Osteoblast (primary cell): ENCODE data around the gene TM4SF1. TPM values are rescaled to one million over a fixed set of nuclear protein-coding genes. Genes with fewer than 3 reads are reported as not detected.

Experiments
- DNase-seq: peaks from one replicate; pipeline ENCODE4 v3.0.0; 2011; ENCODE audit warnings: low spot score, mixed read lengths; ENCODE audit not compliant: insufficient read length; ENCODE audit errors: missing footprints
- H2AFZ ChIP-seq: 2 replicates; pipeline ENCODE4 v1.6.0; 2011; ENCODE audit warnings: mild to moderate bottlenecking, low read length
- H3K27ac ChIP-seq: 2 replicates; pipeline ENCODE4 v1.5.1; 2011; ENCODE audit warnings: mild to moderate bottlenecking, low read depth, low read length, moderate library complexity
- H3K27me3 ChIP-seq: 2 replicates; pipeline ENCODE4 v1.6.0; 2012; ENCODE audit warnings: mild to moderate bottlenecking, control low read depth, inconsistent platforms, low read length, moderate library complexity; ENCODE audit not compliant: insufficient read depth
- H3K36me3 ChIP-seq: 2 replicates; pipeline ENCODE4 v1.5.1; 2011; ENCODE audit warnings: mild to moderate bottlenecking, low read length, control low read depth, moderate library complexity; ENCODE audit not compliant: insufficient read depth
- H3K4me1 ChIP-seq: 2 replicates; pipeline ENCODE4 v1.5.1; 2011; ENCODE audit warnings: mild to moderate bottlenecking, low read length, control low read depth, moderate library complexity; ENCODE audit not compliant: insufficient read depth
- H3K4me2 ChIP-seq: 2 replicates; pipeline ENCODE4 v1.6.0; 2011; ENCODE audit warnings: mild to moderate bottlenecking, low read length; ENCODE audit not compliant: insufficient read depth
- H3K4me3 ChIP-seq: fragments of 200-600 bp; sonication (generic); 3 replicates; pipeline ENCODE4 v1.5.1; 2012; ENCODE audit warnings: mild to moderate bottlenecking, low read length, inconsistent platforms; ENCODE audit not compliant: insufficient read depth
- H3K79me2 ChIP-seq: 2 replicates; pipeline ENCODE4 v1.6.0; 2012; ENCODE audit warnings: mild to moderate bottlenecking, low read length, control low read depth, inconsistent platforms; ENCODE audit not compliant: insufficient read depth
- H3K9me3 ChIP-seq: 2 replicates; pipeline ENCODE4 v1.5.1; 2011; ENCODE audit warnings: low read depth, low read length, control low read depth
- H4K20me1 ChIP-seq: 2 replicates; pipeline ENCODE4 v1.6.0; 2012; ENCODE audit warnings: mild to moderate bottlenecking, low read length, control low read depth; ENCODE audit not compliant: insufficient read depth
- CTCF ChIP-seq: IDR thresholded peaks from 2 replicates; pipeline ENCODE4 v1.5.1; 2011; ENCODE audit warnings: mild to moderate bottlenecking, low read depth, low read length, moderate library complexity; ENCODE audit errors: extremely low read depth
- total RNA-seq: library from RNA; depleted of rRNA; stranded (reverse); fragments of >200 nt; gene quantifications from 2 replicates; pipeline ENCODE4 v1.2.3, GENCODE V29; 2012

The TM4SF1 gene
- total RNA-seq, 1 donor: 210 TPM

GRCh38 chr3:149366941-149367840 is 10.3 kb downstream of the TM4SF1 start:
- no peaks in the 10 kb centered on the region for H3K79me2 ChIP-seq
- peaks cover 24% of the 10 kb centered on the region for H3K4me1 ChIP-seq
- H4K20me1 ChIP-seq: no peaks in the 10 kb centered on the region
- H3K4me3 ChIP-seq: no peak overlapping the region
- no peak for DNase-seq
- H3K4me2 ChIP-seq: no peak overlapping the region
- no peak for TF ChIP-seq CTCF
- no peak overlapping the region for H2AFZ ChIP-seq
- no peaks in the 10 kb centered on the region for H3K27me3 ChIP-seq
- H3K9me3 ChIP-seq: no peaks in the 10 kb centered on the region
- H3K27ac ChIP-seq: peak overlapping the region; percentile 45
- peaks cover 31% of the 10 kb centered on the region for H3K36me3 ChIP-seq

- Histone ChIP-seq H3K79me2 (no peaks in the 10 kb centered on the region), H3K9me3 (no peaks in the 10 kb centered on the region), H3K4me3 (no peak overlapping the region), H3K27me3 (no peaks in the 10 kb centered on the region), H2AFZ (no peak overlapping the region), H3K4me2 (no peak overlapping the region), H3K27ac (no peak overlapping the region), H3K36me3 (peaks cover 19% of the 10 kb centered on the region), H4K20me1 (no peaks in the 10 kb centered on the region), H3K4me1 (peaks cover 15% of the 10 kb centered on the region)
- no peak for TF ChIP-seq CTCF
- DNase-seq: no peak
These were observed 11.4 kb downstream of the TM4SF1 start for GRCh38 chr3:149366031-149366430.

GRCh38 chr3:149364624-149365023 is 12.8 kb downstream of the TM4SF1 start:
- no peak overlapping the region for H3K4me2 ChIP-seq
- no peak for TF ChIP-seq CTCF
- H3K27ac ChIP-seq: no peak overlapping the region
- no peak for DNase-seq
- H3K4me1 ChIP-seq: peaks cover 7% of the 10 kb centered on the region
- H3K79me2 ChIP-seq: no peaks in the 10 kb centered on the region
- no peaks in the 10 kb centered on the region for H4K20me1 ChIP-seq
- no peak overlapping the region for H3K4me3 ChIP-seq
- H3K9me3 ChIP-seq: no peaks in the 10 kb centered on the region
- H2AFZ ChIP-seq: no peak overlapping the region
- no peaks in the 10 kb centered on the region for H3K27me3 ChIP-seq
- peaks cover 5% of the 10 kb centered on the region for H3K36me3 ChIP-seq

- Histone ChIP-seq H3K36me3 (no peaks in the 10 kb centered on the region), H3K9me3 (no peaks in the 10 kb centered on the region), H3K4me2 (no peak overlapping the region), H3K4me1 (peaks cover 3% of the 10 kb centered on the region), H3K27ac (no peak overlapping the region), H4K20me1 (no peaks in the 10 kb centered on the region), H3K4me3 (no peak overlapping the region), H3K27me3 (no peaks in the 10 kb centered on the region), H2AFZ (no peak overlapping the region), H3K79me2 (no peaks in the 10 kb centered on the region)
- no peak for TF ChIP-seq CTCF
- no peak for DNase-seq
These were observed 14.4 kb downstream of the TM4SF1 start for GRCh38 chr3:149363053-149363452.
